ENCODE measurements around the gene PIK3R6. TPM values are rescaled to one million over a fixed set of nuclear protein-coding genes. Genes with fewer than 3 reads are reported as not detected.
A peak's percentile ranks its signal among the peaks of the same experiment; 100 is the strongest.

Gene PIK3R6
- polyA plus RNA-seq, 6 donors from 2014 or later, result 0.18 to 0.30 TPM; not detected in 4

DNA sequence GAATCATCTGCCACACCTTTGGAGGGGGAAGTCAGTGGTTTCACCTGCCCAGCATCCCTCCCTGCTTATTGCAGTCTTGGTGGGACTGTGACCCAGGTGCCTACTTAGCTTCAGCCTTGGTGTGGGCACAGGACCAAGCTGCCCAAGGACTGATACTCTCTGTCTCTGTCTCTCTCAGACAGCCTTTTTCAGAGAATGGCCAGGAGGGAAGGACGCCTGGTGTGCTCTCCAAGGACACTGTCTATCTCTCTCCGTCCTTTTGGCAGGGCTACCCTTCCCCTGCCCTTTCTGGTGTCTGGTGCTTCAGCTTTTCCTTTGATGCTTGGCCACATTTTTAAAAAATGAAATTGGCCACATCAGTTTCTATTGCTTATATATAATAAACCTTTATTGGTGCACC lies 19.6 kb downstream of the PIK3R6 start:
- Mint-ChIP-seq H3K4me3 (no peak overlapping the region), H3K9me3 (peaks cover 0 to 3% (median 0%) of the 10 kb centered on the region in 7 donors), H3K4me1 (peaks cover 13 to 23% (median 17%) of the 10 kb centered on the region in 3 donors), H3K27ac (no peak overlapping the region), H3K27me3 (peaks cover 0 to 5% (median 0%) of the 10 kb centered on the region in 3 donors), H3K36me3 (no peaks in the 10 kb centered on the region)
- no peak for DNase-seq
- no peak for ATAC-seq (ENCODE audit: low read depth in 2 of 2)

DNA sequence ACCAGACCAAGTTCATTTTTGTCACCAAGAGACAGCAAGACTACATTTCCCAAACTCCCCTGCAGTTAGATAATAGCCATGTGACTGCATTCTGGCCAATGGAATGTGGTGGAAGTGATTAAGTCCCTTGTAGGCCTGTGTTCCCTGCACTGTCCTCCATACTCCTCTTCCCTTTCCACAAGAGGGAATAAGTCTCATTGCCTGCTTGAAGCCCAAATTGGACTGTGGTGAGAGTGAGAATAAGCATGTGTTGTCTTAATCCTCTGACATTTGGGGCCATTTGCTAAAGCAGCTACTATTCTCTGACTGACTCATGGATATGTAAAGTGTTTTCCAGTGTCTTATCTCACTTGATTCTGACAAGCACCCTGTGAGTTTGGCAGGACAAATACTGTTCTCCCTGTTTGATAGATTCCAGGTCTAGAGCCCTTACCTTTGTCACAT lies 20.7 kb downstream of the PIK3R6 start:
- no peak overlapping the region for H3K4me3 Mint-ChIP-seq
- peaks cover 0 to 5% (median 0%) of the 10 kb centered on the region in 3 donors for H3K27me3 Mint-ChIP-seq
- H3K36me3 Mint-ChIP-seq, result no peaks in the 10 kb centered on the region
- peaks cover 0 to 3% (median 0%) of the 10 kb centered on the region in 7 donors for H3K9me3 Mint-ChIP-seq
- peaks cover 10 to 20% (median 15%) of the 10 kb centered on the region in 3 donors for H3K4me1 Mint-ChIP-seq
- DNase-seq (no peak), ATAC-seq (ENCODE audit: low read depth in 2 of 2) (no peak)
- no peak overlapping the region for H3K27ac Mint-ChIP-seq

DNA sequence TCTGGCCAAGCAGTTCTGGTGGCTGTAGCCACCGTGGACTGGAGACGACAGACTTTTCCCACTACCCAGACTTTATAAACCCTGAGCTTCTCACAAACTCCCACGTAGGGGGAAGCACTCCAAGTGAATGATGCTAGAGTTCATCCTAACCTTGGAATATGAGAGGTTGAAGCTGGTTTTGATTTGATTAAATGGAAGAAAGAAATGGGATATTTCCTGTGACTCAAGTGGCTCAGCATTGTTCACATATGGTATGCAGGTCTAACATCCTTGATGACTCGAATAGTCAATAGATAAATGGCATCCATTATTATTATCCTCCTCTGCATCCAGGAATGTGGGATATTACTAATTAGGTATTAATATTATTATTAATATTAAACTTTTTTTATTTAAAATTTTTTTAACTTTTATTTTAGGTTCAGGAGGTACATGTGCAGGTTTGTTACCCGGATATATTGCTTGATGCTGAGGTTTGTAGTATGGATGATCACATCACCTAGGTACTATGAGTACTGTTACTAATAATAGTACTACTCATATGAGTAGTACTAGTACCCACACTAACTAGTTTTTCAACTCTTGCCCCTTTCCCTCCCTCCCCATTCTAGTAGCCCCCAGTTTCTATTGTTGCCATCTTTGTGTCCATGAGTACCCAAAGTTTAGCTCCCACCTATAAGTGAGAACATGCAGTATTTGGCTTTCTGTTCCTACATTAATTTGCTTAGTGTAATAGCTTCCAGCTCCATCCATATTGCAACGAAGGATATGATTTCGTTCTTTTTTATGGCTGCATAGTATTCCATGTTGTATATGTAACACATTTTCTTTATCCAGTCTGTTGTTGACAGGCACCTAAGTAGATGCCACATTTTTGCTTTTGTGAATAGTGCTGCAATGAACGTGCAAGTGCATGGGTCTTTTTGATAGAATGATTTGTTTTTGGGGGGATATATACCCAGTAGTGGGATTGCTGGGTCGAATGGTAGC lies 22.9 kb downstream of the PIK3R6 start:
- ATAC-seq (ENCODE audit: low read depth in 2 of 2) (no peak), DNase-seq (no peak)
- peaks cover 7 to 12% (median 7%) of the 10 kb centered on the region in 3 donors for H3K4me1 Mint-ChIP-seq
- no peaks in the 10 kb centered on the region for H3K36me3 Mint-ChIP-seq
- peaks cover 0 to 3% (median 0%) of the 10 kb centered on the region in 7 donors for H3K9me3 Mint-ChIP-seq
- no peak overlapping the region for H3K4me3 Mint-ChIP-seq
- peaks cover 0 to 2% (median 0%) of the 10 kb centered on the region in 3 donors for H3K27me3 Mint-ChIP-seq
- H3K27ac Mint-ChIP-seq, result peak overlapping the region in 1 of 6 donors; percentile 47

DNA sequence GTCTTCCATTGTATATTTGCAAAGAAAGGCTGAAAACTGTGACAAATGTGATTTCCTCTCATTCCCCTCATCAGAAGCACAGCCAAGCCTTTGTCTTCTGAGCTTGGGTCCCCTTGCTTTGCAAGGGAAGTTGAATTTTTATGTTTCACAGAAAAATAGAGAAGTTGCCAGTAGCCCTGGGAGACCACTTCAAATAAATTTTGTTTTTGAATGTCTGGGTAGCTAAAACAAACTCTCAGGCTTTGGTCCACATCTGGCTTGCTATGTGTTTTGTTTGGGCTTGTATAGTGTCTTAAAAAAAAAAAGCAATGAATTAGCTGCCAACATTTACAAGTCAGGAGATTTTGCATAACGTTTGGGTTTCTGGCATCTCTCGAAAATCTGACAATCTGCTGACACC lies 24.1 kb downstream of the PIK3R6 start:
- peaks cover 0 to 3% (median 0%) of the 10 kb centered on the region in 7 donors for H3K9me3 Mint-ChIP-seq
- H3K27ac Mint-ChIP-seq, result peak overlapping the region in 3 of 6 donors; percentile 3 to 65 (median 32)
- DNase-seq (no peak), ATAC-seq (ENCODE audit: low read depth in 2 of 2) (peak; percentile 60 to 78)
- peaks cover 5 to 10% (median 7%) of the 10 kb centered on the region in 3 donors for H3K4me1 Mint-ChIP-seq
- no peaks in the 10 kb centered on the region for H3K27me3 Mint-ChIP-seq
- no peaks in the 10 kb centered on the region for H3K36me3 Mint-ChIP-seq
- H3K4me3 Mint-ChIP-seq, result peak overlapping the region in 1 of 8 donors; percentile 11

DNA sequence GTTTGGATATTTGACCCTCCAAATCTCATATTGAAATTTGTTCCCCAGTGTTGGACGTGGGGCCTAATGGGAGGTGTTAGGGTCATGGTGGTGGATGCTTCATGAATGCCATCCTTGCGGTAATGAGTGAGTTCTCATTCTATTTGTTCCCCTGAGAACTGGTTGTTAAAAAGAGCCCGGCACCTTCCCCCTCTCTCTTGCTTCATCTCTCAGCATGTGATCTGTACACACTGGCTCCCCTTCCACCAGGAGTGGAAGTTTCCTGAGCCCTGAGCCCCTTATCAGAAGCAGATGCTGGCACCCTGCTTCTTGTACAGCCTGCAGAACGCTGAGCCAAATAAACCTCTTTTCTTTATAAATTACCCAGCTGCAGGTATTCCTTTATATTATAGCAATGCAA lies 25.6 kb downstream of the PIK3R6 start:
- Mint-ChIP-seq H3K27me3 (peaks cover 0 to 9% (median 0%) of the 10 kb centered on the region in 3 donors), H3K9me3 (peaks cover 0 to 3% (median 0%) of the 10 kb centered on the region in 7 donors), H3K4me1 (peaks cover 5 to 10% (median 7%) of the 10 kb centered on the region in 3 donors), H3K27ac (peak overlapping the region in 1 of 6 donors; percentile 2), H3K4me3 (no peak overlapping the region), H3K36me3 (peaks cover 0 to 7% of the 10 kb centered on the region in 2 donors)
- DNase-seq (no peak), ATAC-seq (ENCODE audit: low read depth in 2 of 2) (no peak)

DNA sequence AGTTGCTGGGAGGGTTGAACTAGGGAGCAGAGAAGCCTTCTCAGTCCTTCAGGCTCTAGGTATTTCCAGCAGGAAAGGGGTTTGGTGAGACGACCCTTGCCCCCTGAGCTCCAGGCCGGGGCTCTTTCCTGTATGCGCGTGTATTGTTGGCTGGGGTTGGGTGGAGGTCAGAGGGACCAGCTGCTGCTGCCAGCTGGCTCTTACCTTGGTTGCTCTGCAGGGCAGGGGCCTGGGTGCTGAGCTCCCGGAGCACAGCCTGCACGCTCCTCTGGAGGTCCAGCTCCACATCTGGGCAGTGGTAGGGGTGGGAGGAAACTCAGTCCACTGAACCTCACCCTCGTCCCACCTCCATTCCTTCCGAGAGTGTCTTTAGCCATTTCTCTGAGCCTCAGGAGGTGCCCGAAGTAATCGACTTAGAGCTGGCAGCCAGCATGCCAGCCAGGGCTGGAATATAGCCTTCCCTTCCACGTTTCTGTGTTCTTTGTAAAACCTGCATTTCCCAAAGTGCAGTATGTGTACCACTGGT lies 28.0 kb downstream of the PIK3R6 start:
- peaks cover 0 to 9% (median 7%) of the 10 kb centered on the region in 3 donors for H3K27me3 Mint-ChIP-seq
- peaks cover 0 to 5% (median 0%) of the 10 kb centered on the region in 7 donors for H3K9me3 Mint-ChIP-seq
- peaks cover 5 to 10% (median 7%) of the 10 kb centered on the region in 3 donors for H3K4me1 Mint-ChIP-seq
- peaks cover 0 to 7% of the 10 kb centered on the region in 2 donors for H3K36me3 Mint-ChIP-seq
- H3K27ac Mint-ChIP-seq, result peak overlapping the region in 1 of 6 donors; percentile 36
- no peak overlapping the region for H3K4me3 Mint-ChIP-seq
- ATAC-seq (ENCODE audit: low read depth in 2 of 2) (no peak), DNase-seq (no peak)

DNA sequence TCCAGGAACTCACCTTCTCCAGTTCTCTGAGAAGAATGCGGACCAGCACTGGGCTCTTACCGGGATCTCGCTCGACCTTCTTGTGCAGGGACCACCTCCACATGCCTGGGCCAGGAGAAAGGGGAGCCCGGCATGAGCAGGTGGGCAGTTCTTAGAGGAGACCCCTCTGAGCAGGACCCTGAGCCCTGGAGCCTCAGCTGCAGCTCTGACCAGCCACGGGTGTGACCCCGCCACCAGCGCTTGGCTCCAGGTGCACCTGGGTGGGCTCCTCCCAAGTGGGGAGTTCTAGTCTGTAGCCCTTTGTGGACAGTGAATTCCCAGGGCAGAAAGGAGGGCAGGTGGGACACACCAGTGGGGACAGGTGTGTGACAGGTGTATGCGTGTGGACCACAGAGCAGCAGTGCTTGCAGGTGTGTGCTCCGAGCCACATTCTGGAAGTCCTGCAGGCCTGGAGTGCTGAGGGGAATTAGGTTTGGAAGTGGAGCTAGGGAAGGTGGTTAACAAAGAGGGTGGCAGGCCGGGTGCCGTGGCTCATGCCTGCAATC lies 28.9 kb downstream of the PIK3R6 start:
- Mint-ChIP-seq H3K27me3 (peaks cover 0 to 9% (median 7%) of the 10 kb centered on the region in 3 donors), H3K9me3 (peaks cover 0 to 5% (median 0%) of the 10 kb centered on the region in 7 donors), H3K27ac (peak overlapping the region in 1 of 6 donors; percentile 84), H3K4me3 (peak overlapping the region in 1 of 8 donors; percentile 53), H3K4me1 (peaks cover 4 to 7% (median 5%) of the 10 kb centered on the region in 3 donors), H3K36me3 (peaks cover 0 to 7% of the 10 kb centered on the region in 2 donors)
- ATAC-seq (ENCODE audit: low read depth in 2 of 2) (no peak), DNase-seq (no peak)

DNA sequence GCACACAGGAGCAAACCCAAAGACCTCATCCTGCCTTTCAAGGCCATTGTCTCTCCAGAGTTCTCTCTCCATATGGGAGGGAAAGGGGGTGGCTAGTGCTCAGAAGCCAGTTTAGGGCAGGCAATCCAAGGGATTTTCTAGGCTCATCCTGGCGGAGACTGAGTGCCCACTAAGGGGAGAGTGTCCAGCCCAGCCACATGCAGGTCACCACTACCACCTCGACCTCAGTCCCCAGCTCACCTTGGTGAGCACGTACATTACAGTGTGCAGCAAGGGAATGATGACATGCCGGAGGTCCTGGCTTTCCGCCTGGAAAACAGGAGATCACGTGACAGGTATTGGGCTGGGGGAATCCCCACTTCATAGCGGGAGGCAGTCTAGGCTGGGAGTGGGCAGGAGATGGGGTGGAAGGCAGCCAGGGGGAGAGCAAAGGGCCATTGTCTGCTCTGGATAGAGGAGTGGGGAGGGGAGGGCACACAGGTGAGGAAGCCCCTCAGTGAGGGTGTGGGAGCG lies 29.9 kb downstream of the PIK3R6 start:
- no peak for ATAC-seq (ENCODE audit: low read depth in 2 of 2)
- no peak for DNase-seq
- Mint-ChIP-seq H3K27me3 (peaks cover 0 to 9% (median 7%) of the 10 kb centered on the region in 3 donors), H3K27ac (peak overlapping the region in 3 of 6 donors; percentile 44 to 76 (median 63)), H3K4me1 (no peaks in the 10 kb centered on the region), H3K9me3 (peaks cover 0 to 5% (median 0%) of the 10 kb centered on the region in 7 donors), H3K4me3 (no peak overlapping the region), H3K36me3 (peaks cover 0 to 7% of the 10 kb centered on the region in 2 donors)

DNA sequence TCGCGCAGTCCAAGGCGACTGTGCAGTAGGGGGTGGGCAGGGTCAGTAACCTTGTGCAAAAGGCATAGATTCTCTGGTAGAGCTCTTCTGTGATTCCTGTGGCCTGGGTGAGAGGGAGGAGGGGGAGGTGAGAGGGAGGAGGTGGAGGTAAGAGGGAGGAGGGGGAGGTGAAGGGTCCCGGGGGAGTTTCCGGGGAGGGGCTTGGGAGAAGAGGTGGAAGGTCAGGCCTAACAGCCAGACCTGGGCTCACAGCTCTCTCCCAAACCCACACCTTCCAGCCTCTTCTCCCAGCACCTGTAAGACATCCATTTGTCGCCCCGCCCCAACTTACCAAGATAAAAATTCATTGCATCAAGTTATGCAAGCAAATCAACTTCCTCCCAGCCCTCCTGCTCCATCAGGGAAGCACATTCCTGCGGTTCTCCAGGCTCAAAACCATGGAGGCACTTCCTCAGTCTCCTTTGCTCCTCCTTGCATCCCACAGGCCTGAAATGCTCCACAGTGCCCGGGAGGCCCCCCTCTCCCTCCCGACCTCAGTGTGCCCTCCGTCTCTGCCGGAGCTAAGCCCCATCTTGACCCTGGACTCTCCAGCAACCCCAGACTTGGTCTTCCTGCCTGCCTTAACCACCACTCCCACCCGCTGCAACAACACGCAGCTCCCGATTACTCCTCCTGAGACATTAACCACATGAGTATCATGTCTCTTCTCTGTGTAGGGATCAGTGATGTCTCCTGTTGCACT lies 30.5 kb downstream of the PIK3R6 start:
- H3K9me3 Mint-ChIP-seq, result peaks cover 0 to 5% (median 0%) of the 10 kb centered on the region in 7 donors
- H3K27me3 Mint-ChIP-seq, result peaks cover 0 to 9% (median 7%) of the 10 kb centered on the region in 3 donors
- H3K27ac Mint-ChIP-seq, result no peak overlapping the region
- no peak overlapping the region for H3K4me3 Mint-ChIP-seq
- peaks cover 0 to 7% of the 10 kb centered on the region in 2 donors for H3K36me3 Mint-ChIP-seq
- ATAC-seq (ENCODE audit: low read depth in 2 of 2) (no peak), DNase-seq (no peak)
- H3K4me1 Mint-ChIP-seq, result no peaks in the 10 kb centered on the region

DNA sequence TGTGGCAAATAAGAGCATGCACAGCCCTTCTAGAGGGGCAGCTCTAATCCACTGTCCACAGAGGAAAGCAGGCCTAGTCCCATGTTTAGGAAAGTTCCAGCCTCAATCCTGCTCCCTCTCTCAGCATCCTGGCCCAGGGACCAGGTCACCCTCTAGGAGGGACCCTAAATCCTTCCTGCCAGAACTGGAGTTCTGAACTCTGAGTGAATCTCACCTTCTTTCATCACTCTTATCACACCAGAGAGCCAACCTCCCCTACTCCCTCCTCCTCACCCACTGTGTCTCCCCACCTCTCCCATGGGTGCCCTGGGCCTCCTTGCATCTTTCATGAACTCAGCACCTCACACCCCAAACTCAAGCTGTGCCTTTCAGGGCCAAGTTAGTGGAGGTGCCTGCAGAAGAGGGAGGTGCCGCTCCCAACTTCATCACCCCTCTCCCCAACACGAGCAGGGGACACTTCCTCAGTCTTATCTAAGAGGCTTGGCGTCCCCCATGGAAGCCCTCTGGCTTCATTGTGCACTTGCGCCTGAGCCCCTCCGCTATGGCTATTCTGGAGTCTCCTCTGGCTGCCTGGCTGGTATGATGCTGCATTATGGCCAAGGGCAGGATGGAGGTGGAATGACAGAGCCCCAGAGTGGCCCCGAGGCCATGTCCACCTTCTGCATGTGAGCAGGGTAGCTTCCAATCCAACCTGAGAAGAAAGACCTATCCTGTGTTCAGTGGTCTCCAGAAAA lies 31.7 kb downstream of the PIK3R6 start:
- DNase-seq, result no peak
- no peak overlapping the region for H3K4me3 Mint-ChIP-seq
- peaks cover 0 to 7% of the 10 kb centered on the region in 2 donors for H3K36me3 Mint-ChIP-seq
- no peaks in the 10 kb centered on the region for H3K4me1 Mint-ChIP-seq
- no peak for ATAC-seq (ENCODE audit: low read depth in 2 of 2)
- H3K9me3 Mint-ChIP-seq, result peaks cover 0 to 5% (median 0%) of the 10 kb centered on the region in 7 donors
- peak overlapping the region in 1 of 6 donors; percentile 85 for H3K27ac Mint-ChIP-seq
- peaks cover 0 to 9% (median 7%) of the 10 kb centered on the region in 3 donors for H3K27me3 Mint-ChIP-seq

DNA sequence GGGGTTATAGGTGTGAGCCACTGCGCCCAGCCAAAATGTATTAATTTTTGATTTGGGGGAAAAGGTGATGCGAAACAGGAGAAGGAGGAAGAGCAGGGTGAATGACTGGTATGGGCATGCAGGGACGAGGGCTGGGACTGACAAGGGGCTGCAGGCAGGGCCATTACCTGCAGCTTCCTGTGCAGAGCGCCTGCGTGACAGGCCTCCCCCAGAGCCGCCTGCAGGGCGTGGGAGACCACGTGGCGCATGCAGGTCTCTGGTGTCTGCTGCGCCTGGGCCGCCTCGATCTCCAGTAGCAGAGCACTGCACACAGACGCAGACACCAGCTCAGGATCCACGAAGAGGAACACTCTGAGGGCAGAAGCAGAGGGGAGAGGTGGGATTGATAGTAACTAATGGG lies 32.4 kb downstream of the PIK3R6 start:
- Mint-ChIP-seq H3K9me3 (peaks cover 0 to 5% (median 0%) of the 10 kb centered on the region in 7 donors), H3K27me3 (peaks cover 0 to 9% (median 7%) of the 10 kb centered on the region in 3 donors), H3K4me1 (no peaks in the 10 kb centered on the region), H3K36me3 (peaks cover 0 to 7% of the 10 kb centered on the region in 2 donors), H3K27ac (no peak overlapping the region), H3K4me3 (no peak overlapping the region)
- no peak for ATAC-seq (ENCODE audit: low read depth in 2 of 2)
- no peak for DNase-seq

Data from naive B cell (primary cell).